Adrenal gland (tissue), 5 donors: ENCODE results near the gene KIAA1755.

Experiments used
- CTCF ChIP-seq, 6 experiments: fragments of 450-650 bp in 4 of 6; fragments of 200-600 bp in 2 of 6; sonication (generic) in 1 of 6; IDR thresholded peaks; 1 replicate in 5 of 6; 2 replicates in 1 of 6; pipeline versions ENCODE4 v1.5.1 to v1.8.0; 2016 to 2021; ENCODE audit warnings: antibody characterized with exemption in 6 of 6, mild to moderate bottlenecking in 2 of 6, moderate library complexity in 1 of 6
- POLR2A ChIP-seq, 2 donors: fragments of 450-650 bp; IDR thresholded peaks; one replicate each; pipeline ENCODE4 v1.6.1; 2017; ENCODE audit warnings: antibody characterized with exemption in 2 of 2, mild to moderate bottlenecking in 2 of 2, moderate library complexity in 1 of 2
- donor health status: DM: no; HTN: no; CAD: no.

GRCh38 chr20:38170826-38171674, 89.5 kb downstream of the KIAA1755 start:
- TF ChIP-seq POLR2A (IDR thresholded peaks at IDR 0.05) = no peak
- TF ChIP-seq CTCF (IDR thresholded peaks at IDR 0.05) = no peak
